ENCODE measurements around the gene MAP3K20.

Gene MAP3K20

GRCh38 chr2:173054466-173054865, 21.2 kb upstream of the MAP3K20 start:
- no peak for DNase-seq

DNA sequence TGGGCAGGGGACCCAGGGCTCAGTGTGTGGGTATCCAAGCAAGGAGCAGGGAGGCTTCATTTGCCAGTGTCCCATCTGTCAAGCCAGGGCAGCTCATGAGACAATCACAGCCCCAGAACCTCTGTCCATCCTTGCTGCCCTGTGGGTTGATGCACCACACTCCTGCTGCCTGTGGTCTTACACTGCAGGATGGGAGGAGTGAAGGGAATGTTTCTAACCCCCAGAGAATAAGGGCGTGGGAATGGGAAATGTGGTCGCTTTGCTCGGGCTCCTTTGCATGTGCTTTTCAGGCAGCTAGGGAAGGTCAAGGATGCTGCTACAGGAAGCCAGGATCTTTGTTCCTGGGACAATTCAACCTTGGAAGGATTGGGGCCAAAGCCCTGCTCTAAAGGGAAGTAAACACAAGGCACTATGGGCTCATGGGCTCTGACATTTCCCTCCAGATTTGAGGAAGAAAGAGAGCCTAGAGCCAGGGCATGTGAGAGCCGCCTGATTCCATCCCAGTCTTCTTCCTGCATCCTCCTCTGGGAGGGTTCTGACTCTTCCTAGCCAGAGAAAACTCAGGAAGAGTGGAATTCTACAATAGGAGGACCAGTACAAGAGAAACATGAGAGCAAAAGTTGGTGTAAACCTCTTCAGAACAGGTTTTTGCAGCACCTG, 18.8 kb upstream of the MAP3K20 start:
- Histone ChIP-seq H3K27ac (no peak overlapping the region), H3K36me3 (no peaks in the 10 kb centered on the region), H3K27me3 (ENCODE audit: insufficient read depth, low read depth, severe bottlenecking) (no peaks in the 10 kb centered on the region), H3K9me3 (ENCODE audit: severe bottlenecking) (no peaks in the 10 kb centered on the region), H3K4me3 (ENCODE audit: low read depth, low read length) (no peak overlapping the region)
- DNase-seq = no peak
- TF ChIP-seq, protein P1, sequence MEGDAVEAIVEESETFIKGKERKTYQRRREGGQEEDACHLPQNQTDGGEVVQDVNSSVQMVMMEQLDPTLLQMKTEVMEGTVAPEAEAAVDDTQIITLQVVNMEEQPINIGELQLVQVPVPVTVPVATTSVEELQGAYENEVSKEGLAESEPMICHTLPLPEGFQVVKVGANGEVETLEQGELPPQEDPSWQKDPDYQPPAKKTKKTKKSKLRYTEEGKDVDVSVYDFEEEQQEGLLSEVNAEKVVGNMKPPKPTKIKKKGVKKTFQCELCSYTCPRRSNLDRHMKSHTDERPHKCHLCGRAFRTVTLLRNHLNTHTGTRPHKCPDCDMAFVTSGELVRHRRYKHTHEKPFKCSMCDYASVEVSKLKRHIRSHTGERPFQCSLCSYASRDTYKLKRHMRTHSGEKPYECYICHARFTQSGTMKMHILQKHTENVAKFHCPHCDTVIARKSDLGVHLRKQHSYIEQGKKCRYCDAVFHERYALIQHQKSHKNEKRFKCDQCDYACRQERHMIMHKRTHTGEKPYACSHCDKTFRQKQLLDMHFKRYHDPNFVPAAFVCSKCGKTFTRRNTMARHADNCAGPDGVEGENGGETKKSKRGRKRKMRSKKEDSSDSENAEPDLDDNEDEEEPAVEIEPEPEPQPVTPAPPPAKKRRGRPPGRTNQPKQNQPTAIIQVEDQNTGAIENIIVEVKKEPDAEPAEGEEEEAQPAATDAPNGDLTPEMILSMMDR (IDR thresholded peaks at IDR 0.05; ENCODE audit: low read depth, low read length) = no peak

More at GRCh38 chr2:173054466-173054865, 21.2 kb upstream of the MAP3K20 start:
- Histone ChIP-seq H3K9me3 (ENCODE audit: severe bottlenecking) (no peaks in the 10 kb centered on the region), H3K4me3 (ENCODE audit: low read depth, low read length) (no peak overlapping the region), H3K27ac (no peak overlapping the region), H3K27me3 (ENCODE audit: insufficient read depth, low read depth, severe bottlenecking) (no peaks in the 10 kb centered on the region), H3K36me3 (no peaks in the 10 kb centered on the region)
- TF ChIP-seq, protein P1 (IDR thresholded peaks at IDR 0.05; ENCODE audit: low read depth, low read length) = no peak

GRCh38 chr2:173058097-173058496, 17.5 kb upstream of the MAP3K20 start:
- Histone ChIP-seq H3K27ac (no peak overlapping the region), H3K4me3 (ENCODE audit: low read depth, low read length) (no peak overlapping the region), H3K27me3 (ENCODE audit: insufficient read depth, low read depth, severe bottlenecking) (no peaks in the 10 kb centered on the region), H3K36me3 (no peaks in the 10 kb centered on the region), H3K9me3 (ENCODE audit: severe bottlenecking) (no peaks in the 10 kb centered on the region)
- TF ChIP-seq, protein P1 (IDR thresholded peaks at IDR 0.05; ENCODE audit: low read depth, low read length) = no peak
- DNase-seq = no peak

GRCh38 chr2:173058673-173059072, 17.0 kb upstream of the MAP3K20 start:
- no peak for DNase-seq
- TF ChIP-seq, protein P1 (IDR thresholded peaks at IDR 0.05; ENCODE audit: low read depth, low read length) = no peak
- H3K36me3 ChIP-seq = no peaks in the 10 kb centered on the region
- no peak overlapping the region for H3K27ac ChIP-seq
- H3K4me3 ChIP-seq (ENCODE audit: low read depth, low read length) = no peak overlapping the region
- H3K27me3 ChIP-seq (ENCODE audit: insufficient read depth, low read depth, severe bottlenecking) = no peaks in the 10 kb centered on the region
- H3K9me3 ChIP-seq (ENCODE audit: severe bottlenecking) = no peaks in the 10 kb centered on the region

- no peak overlapping the region for H3K4me3 ChIP-seq (ENCODE audit: low read depth, low read length)
- TF ChIP-seq, protein P1 (IDR thresholded peaks at IDR 0.05; ENCODE audit: low read depth, low read length) = no peak
Observed at GRCh38 chr2:173059292-173059691, 16.4 kb upstream of the MAP3K20 start.

GRCh38 chr2:173059971-173060461, 15.6 kb upstream of the MAP3K20 start:
- Histone ChIP-seq H3K27ac (no peak overlapping the region), H3K4me3 (ENCODE audit: low read depth, low read length) (no peak overlapping the region), H3K27me3 (ENCODE audit: insufficient read depth, low read depth, severe bottlenecking) (no peaks in the 10 kb centered on the region), H3K9me3 (ENCODE audit: severe bottlenecking) (no peaks in the 10 kb centered on the region), H3K36me3 (no peaks in the 10 kb centered on the region)
- DNase-seq = no peak
- TF ChIP-seq, protein P1 (IDR thresholded peaks at IDR 0.05; ENCODE audit: low read depth, low read length) = no peak

More at GRCh38 chr2:173059292-173059691, 16.4 kb upstream of the MAP3K20 start:
- DNase-seq = no peak
- no peaks in the 10 kb centered on the region for H3K27me3 ChIP-seq (ENCODE audit: insufficient read depth, low read depth, severe bottlenecking)
- H3K36me3 ChIP-seq = no peaks in the 10 kb centered on the region
- no peaks in the 10 kb centered on the region for H3K9me3 ChIP-seq (ENCODE audit: severe bottlenecking)
- H3K27ac ChIP-seq = no peak overlapping the region

All from WERI-Rb-1 (cell line).